Measurements from ENCODE around the gene MTARC1. TPM values are rescaled to one million over a fixed set of nuclear protein-coding genes. Genes with fewer than 3 reads are reported as not detected.
A peak's percentile ranks its signal among the peaks of the same experiment; 100 is the strongest.

The MTARC1 gene
- total RNA-seq, 2 donors from 2014 or later, result 53.1 to 75.4 TPM

DNA sequence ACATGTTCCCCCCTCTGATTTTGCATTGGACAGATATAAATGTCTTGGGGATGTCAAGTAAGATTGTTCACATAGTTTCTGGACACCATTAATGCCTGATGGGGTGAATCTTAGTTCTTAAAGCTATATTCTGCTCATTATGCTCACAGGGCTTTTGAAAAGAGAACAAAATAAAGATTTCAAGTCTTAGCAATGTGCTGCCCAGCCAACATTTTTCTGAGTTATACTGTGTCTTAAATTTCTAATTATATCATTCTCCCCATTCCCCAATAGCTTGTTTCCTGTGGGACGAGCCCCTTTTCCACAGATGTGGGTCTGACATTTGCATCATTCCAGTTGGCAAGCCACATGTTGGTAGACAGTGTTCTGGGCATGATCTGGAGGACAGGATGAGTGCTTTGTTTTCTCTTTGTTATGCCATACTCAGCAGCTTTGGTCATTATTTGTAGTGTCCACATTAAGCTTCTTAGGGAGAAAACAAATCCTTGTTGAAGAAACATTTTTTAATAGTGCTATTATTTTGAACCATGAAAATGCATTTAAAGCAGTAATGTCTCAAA is 32.8 kb downstream of the MTARC1 start:
- Histone ChIP-seq H3K9ac (ENCODE audit: extremely low read depth, low read length, poor library complexity, severe bottlenecking) (no peak overlapping the region), H3K4me1 (ENCODE audit: control insufficient read depth, insufficient read depth, low read length) (no peaks in the 10 kb centered on the region), H3K4me3 (ENCODE audit: low read length) (no peak overlapping the region), H3K27ac (ENCODE audit: low read depth, low read length) (no peak overlapping the region), H3K9me3 (ENCODE audit: control insufficient read depth, low read length) (no peaks in the 10 kb centered on the region), H3K36me3 (ENCODE audit: control insufficient read depth, insufficient read depth, low read length) (no peaks in the 10 kb centered on the region), H3K27me3 (ENCODE audit: control insufficient read depth, insufficient read depth, low read length, poor library complexity, severe bottlenecking) (no peaks in the 10 kb centered on the region)
- Mint-ChIP-seq H3K9me3 (peaks cover 3% of the 10 kb centered on the region), H3K27ac (no peak overlapping the region), H3K27me3 (ENCODE audit: insufficient read depth) (peaks cover 2% of the 10 kb centered on the region), H3K4me1 (no peaks in the 10 kb centered on the region), H3K36me3 (ENCODE audit: low read depth) (peaks cover 54% of the 10 kb centered on the region), H3K4me3 (no peak overlapping the region)
- 96% methylated on average over 1 of the region's 1 CpG; no CpG with 5 or more reads in 1 of the 2 experiments for WGBS, 2 experiments (ENCODE audit: insufficient coverage in 1 of 2, insufficient read length in 1 of 2)
- DNase-seq, result no peak
- TF ChIP-seq, protein P1, sequence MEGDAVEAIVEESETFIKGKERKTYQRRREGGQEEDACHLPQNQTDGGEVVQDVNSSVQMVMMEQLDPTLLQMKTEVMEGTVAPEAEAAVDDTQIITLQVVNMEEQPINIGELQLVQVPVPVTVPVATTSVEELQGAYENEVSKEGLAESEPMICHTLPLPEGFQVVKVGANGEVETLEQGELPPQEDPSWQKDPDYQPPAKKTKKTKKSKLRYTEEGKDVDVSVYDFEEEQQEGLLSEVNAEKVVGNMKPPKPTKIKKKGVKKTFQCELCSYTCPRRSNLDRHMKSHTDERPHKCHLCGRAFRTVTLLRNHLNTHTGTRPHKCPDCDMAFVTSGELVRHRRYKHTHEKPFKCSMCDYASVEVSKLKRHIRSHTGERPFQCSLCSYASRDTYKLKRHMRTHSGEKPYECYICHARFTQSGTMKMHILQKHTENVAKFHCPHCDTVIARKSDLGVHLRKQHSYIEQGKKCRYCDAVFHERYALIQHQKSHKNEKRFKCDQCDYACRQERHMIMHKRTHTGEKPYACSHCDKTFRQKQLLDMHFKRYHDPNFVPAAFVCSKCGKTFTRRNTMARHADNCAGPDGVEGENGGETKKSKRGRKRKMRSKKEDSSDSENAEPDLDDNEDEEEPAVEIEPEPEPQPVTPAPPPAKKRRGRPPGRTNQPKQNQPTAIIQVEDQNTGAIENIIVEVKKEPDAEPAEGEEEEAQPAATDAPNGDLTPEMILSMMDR (conservative IDR thresholded peaks at IDR 0.05), result no peak

DNA sequence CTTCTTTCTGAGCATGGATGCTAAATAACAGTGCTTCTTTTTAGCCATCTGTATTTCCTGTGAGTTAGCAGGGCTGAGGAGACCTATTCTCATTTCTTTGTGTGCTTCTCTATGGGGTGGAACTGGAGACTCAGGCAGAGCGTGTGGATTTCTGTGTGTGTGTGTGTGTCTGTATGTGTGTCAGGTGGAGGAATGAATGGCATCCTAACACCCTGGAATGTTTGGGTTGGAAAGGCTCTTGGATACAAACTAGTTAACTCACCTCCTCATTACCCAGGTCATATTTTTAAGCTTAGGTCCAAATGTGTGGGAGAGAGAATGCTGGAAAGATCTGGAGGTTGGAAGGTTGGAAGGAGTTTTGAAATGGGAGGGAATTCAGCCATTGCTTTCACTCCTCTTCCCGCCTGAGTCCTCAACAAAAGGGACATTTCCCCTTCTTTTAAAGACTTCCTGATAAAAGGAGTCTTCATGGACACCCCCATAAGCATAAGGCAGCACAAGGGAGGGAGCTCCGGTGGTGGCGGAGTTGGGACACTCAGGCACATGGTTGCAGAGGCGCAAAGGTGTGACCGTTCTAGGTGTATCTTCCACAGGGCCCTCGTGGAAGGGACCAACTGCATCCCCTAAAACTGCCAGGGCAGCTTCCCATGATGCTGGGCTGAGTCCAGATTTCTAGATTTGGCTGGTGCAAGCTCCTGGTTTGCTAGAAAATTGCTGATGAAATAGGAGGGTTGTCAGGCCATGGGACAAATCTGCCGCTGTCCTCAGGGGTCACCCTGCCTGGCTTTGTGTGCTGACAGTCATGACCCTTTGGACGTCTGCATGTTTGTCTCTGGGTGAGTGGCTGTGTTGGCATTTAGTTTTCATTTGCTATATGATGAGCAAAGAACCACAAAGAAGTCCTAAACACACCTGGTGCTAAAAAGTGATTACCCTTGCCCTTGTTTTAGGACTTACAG is 37.6 kb downstream of the MTARC1 start:
- TF ChIP-seq, protein P1 (conservative IDR thresholded peaks at IDR 0.05), result no peak
- Mint-ChIP-seq H3K4me3 (no peak overlapping the region), H3K36me3 (ENCODE audit: low read depth) (peaks cover 17% of the 10 kb centered on the region), H3K9me3 (no peaks in the 10 kb centered on the region), H3K27me3 (ENCODE audit: insufficient read depth) (peaks cover 2% of the 10 kb centered on the region), H3K4me1 (peaks cover 20% of the 10 kb centered on the region), H3K27ac (peak overlapping the region; percentile 4)
- no peak overlapping the region for H3K9ac ChIP-seq (ENCODE audit: extremely low read depth, low read length, poor library complexity, severe bottlenecking)
- H3K27ac ChIP-seq (ENCODE audit: low read depth, low read length), result no peak overlapping the region
- DNase-seq, result no peak
- no peak overlapping the region for H3K4me3 ChIP-seq (ENCODE audit: low read length)
- no peaks in the 10 kb centered on the region for H3K4me1 ChIP-seq (ENCODE audit: control insufficient read depth, insufficient read depth, low read length)
- no peaks in the 10 kb centered on the region for H3K9me3 ChIP-seq (ENCODE audit: control insufficient read depth, low read length)
- H3K27me3 ChIP-seq (ENCODE audit: control insufficient read depth, insufficient read depth, low read length, poor library complexity, severe bottlenecking), result no peaks in the 10 kb centered on the region
- 93 to 95% methylated on average over 7 to 9 of the region's 9 CpGs for WGBS, 2 experiments (ENCODE audit: insufficient coverage in 1 of 2, insufficient read length in 1 of 2)
- H3K36me3 ChIP-seq (ENCODE audit: control insufficient read depth, insufficient read depth, low read length), result no peaks in the 10 kb centered on the region

DNA sequence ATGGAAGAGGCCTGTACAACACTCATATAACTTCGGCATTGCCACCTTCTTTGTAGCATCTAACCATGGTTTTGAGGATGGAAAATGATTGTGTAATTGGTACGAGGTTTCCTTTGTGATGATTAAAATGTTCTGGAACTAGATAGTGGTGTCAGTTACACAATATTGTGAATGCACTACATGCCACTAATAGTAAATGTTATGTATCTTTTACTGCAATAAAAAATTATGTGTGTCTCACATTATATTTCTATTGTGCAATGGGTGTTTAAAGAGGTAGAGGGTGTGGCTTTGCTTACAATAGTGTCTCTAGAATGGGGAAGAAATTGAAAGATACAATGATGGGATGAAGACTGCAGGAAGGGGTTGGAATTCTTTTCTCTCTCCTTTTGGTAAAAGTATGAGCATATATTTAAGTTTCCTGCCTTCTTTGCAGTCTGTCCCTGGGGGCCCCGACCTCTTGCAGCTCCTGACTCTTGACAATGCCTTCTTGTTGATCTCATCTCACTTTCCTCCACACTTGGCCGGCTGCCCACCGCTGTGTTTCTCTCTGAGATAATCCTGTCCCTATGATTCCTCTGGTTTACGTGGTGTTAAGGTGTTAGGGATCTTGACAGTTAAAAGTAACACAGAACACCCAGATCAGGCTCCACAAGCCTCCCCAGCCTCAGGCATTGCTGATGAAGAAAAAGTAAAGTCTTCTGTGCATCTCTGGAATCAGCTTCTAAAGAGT is 39.3 kb downstream of the MTARC1 start:
- Histone ChIP-seq H3K27ac (ENCODE audit: low read depth, low read length) (no peak overlapping the region), H3K36me3 (ENCODE audit: control insufficient read depth, insufficient read depth, low read length) (no peaks in the 10 kb centered on the region), H3K9me3 (ENCODE audit: control insufficient read depth, low read length) (no peaks in the 10 kb centered on the region), H3K9ac (ENCODE audit: extremely low read depth, low read length, poor library complexity, severe bottlenecking) (no peak overlapping the region), H3K4me3 (ENCODE audit: low read length) (no peak overlapping the region), H3K27me3 (ENCODE audit: control insufficient read depth, insufficient read depth, low read length, poor library complexity, severe bottlenecking) (no peaks in the 10 kb centered on the region), H3K4me1 (ENCODE audit: control insufficient read depth, insufficient read depth, low read length) (no peaks in the 10 kb centered on the region)
- H3K4me3 Mint-ChIP-seq, result no peak overlapping the region
- no peak overlapping the region for H3K27ac Mint-ChIP-seq
- peaks cover 2% of the 10 kb centered on the region for H3K27me3 Mint-ChIP-seq (ENCODE audit: insufficient read depth)
- H3K4me1 Mint-ChIP-seq, result peaks cover 20% of the 10 kb centered on the region
- no peaks in the 10 kb centered on the region for H3K9me3 Mint-ChIP-seq
- 83 to 92% methylated on average over 1 to 6 of the region's 6 CpGs for WGBS, 2 experiments (ENCODE audit: insufficient coverage in 1 of 2, insufficient read length in 1 of 2)
- H3K36me3 Mint-ChIP-seq (ENCODE audit: low read depth), result peaks cover 4% of the 10 kb centered on the region
- TF ChIP-seq, protein P1 (conservative IDR thresholded peaks at IDR 0.05), result no peak
- DNase-seq, result no peak
